HG02759 (cell line): ENCODE data around the gene SLC25A53.
"Not testable (repeated sequence)": the region's sequence is repeated elsewhere in the genome, so short reads cannot be mapped to it uniquely, and the experiment has no call there.

Experiments used
- ATAC-seq: cut with Tn5 transposase; IDR thresholded peaks from one replicate; pipeline ENCODE4 v1.9.1; 2021; ENCODE audit warnings: mild to moderate bottlenecking, moderate library complexity; ENCODE audit not compliant: unreplicated experiment

The SLC25A53 gene

DNA sequence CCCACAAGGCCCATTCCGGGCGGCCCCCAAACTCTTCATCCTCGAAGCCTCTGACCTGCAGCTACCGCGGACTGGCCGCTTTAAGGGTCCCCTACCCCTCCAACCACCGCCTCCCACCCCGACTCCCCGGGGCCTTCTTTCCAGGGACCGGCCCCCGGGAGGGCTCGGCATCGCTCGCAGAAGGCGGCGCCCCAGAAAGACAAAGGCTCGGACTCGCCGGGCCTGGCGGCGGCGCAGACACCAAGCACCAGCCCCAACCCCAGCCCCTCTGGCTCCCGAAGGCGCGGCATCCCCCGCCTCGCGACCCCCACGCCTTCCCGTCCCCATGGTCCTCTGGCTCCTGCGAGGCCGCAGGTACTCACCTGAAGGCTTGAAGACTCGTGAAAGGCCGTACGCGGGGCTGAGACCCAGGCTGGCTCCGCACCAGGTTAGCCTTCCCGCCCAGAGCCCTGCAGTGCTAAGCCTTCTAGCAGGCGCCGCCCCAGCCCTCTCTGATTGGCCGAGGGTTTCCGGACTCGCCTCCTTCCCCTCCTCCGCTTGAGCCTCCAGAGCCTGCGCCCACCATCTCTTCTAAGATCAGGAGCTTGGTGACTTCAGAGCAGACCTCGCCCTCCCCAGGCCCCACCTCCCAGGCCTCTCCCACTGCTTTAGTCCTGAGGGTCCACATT is 80.9 kb downstream of the SLC25A53 start, which contains the start of gene TMSB15C:
Gene TMSB15C (minus strand): TSS at position 459 of the 668 bp plus-strand sequence.
- peak; percentile 99 for ATAC-seq

DNA sequence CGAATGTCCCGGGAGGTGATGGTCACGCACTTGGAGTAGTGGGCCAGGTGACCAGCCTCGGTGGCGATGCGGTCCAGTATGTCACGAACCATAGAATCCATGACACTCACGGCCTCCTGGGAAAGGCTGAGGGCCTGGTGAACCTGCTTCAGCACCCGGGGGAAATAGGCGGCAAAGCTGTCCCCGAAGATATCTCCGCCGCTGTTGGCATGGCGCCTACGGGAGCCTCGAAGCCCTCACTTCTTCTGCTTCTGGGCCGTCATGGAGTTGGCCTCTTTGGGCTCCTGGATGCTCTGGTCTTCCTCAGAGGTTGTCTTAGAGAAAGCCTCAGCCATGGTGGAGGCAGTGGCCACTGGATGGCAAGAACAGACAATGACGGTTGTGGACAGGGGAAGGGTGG is 94.2 kb downstream of the SLC25A53 start:
- not testable (repeated sequence) for ATAC-seq

DNA sequence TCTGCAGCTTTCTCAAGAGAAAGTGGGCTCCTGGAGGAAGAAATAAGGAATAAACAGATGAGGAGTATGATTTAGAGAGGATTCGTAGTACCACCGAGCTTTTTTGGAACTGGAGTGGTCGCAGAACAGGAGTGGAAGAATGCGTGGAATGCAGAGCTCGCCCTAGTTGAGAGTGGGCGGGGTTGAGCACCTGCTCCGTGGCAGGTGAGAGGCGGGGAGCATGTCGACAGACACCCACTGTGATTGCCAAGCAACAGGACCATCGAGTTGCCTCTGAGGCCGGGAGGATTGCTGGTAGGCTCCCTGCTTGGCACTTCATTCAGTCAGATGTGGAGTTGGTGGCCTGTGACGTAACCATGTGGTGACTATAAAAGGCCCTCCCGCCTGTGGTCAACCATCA is 101.9 kb downstream of the SLC25A53 start:
- not testable (repeated sequence) for ATAC-seq
